Activated naive CD4-positive, alpha-beta T cell treated with anti-CD3 and anti-CD28 coated beads for 36 hours (primary cell): ENCODE measurements around the gene PAQR6. TPM values are rescaled to one million over a fixed set of nuclear protein-coding genes. Genes with fewer than 3 reads are reported as not detected.

Experiments
- CTCF ChIA-PET: fragments of 350-600 bp; sonication (Branson Sonifier 250); formaldehyde crosslinking; loops from one replicate; lab custom pipeline; 2021; ENCODE audit warnings: antibody characterized with exemption; lab: Charles Lee
- DNase-seq: peaks from one replicate; pipeline ENCODE4 v3.0.0-alpha.2; 2020
- H3K27ac Mint-ChIP-seq: one replicate; pipeline ENCODE4 v1.8.0; 2021; ENCODE audit warnings: mild to moderate bottlenecking, mixed read lengths
- H3K27me3 Mint-ChIP-seq: one replicate; pipeline ENCODE4 v1.8.0; 2021; ENCODE audit warnings: low read depth, mixed read lengths
- H3K36me3 Mint-ChIP-seq: one replicate; pipeline ENCODE4 v1.8.0; 2021; ENCODE audit warnings: low read depth, mixed read lengths
- H3K4me1 Mint-ChIP-seq: one replicate; pipeline ENCODE4 v1.8.0; 2021; ENCODE audit warnings: low read depth, mixed read lengths
- H3K4me3 Mint-ChIP-seq: one replicate; pipeline ENCODE4 v1.8.0; 2021; ENCODE audit warnings: mild to moderate bottlenecking, moderate library complexity, mixed read lengths
- H3K9me3 Mint-ChIP-seq: one replicate; pipeline ENCODE4 v1.8.0; 2021; ENCODE audit warnings: mixed read lengths
- intact Hi-C: fragments of 100-400 bp; cut with micrococcal nuclease; formaldehyde crosslinking; loops from one replicate; pipeline ENCODE4 v1.15.1; 2023
- total RNA-seq, 2 experiments: library from RNA; stranded (reverse); gene quantifications; one replicate each; pipeline ENCODE4 v1.2.3, GENCODE V29; 2021

The PAQR6 gene
- total RNA-seq, 2 experiments from 2014 or later, result 3.7 to 4.2 TPM

DNA sequence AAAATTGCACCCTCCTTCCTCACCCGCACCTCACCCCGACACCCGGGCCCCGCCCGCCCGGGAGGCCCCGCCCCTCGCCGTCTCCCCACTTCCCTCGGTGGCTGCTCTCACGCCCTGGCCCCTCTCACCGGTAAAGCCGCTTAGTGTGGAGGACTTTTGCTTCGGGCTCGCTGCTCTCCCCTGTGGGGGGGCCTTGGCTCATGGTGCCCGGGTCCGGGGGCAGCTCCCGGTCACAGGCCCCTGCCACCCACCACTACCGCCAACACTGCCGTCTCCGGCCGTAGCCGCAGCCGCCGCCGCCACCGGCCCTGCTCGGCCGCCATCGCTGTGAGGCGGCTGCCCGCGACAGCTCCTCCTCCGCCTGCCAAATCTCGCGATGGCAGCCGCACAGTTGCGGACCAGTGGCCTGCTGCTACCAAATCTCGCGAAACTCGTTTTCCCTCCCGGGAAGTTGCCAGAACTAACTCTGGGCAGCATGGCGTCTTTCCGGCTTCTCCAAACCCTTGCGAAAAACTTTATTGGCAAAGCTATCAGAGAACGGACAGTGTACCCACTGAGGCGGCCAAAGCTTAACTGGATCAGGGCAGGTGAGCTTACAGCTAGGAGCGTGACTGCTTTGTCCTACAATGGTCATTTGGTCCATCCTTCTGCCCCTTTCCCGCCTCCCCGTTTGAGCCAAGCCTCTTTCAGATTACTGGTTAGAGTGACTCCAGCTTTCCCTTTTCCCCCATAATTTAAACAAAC, 34.8 kb upstream of the PAQR6 start, which contains the start of gene SMG5:
Gene SMG5 (minus strand): TSS at position 347 of the 744 bp plus-strand sequence. CDS start 145 bp downstream, at position 202.
- Mint-ChIP-seq H3K27ac (peak within 1 kb of the TSS; percentile 92), H3K4me1 (peaks cover 27% of the 10 kb centered on the region), H3K9me3 (no peaks in the 10 kb centered on the region), H3K4me3 (peak within 1 kb of the TSS; percentile 99), H3K27me3 (no peaks in the 10 kb centered on the region), H3K36me3 (peaks cover 13% of the 10 kb centered on the region)
- CTCF ChIA-PET, result interaction anchor here (0.6 to 2.0 kb wide), 11 partner anchors 22 to 198 kb away, joined by 3 to 5 read pairs (median 3); partner anchors contain the start of gene CCT3
- intact Hi-C loops, result loop anchor here (1.0 to 5.0 kb wide), 8 partner anchors 13 to 348 kb away; partner anchors contain the start of genes CCT3, GLMP, KHDC4 and LAMTOR2
- DNase-seq, result peak; percentile 99

DNA sequence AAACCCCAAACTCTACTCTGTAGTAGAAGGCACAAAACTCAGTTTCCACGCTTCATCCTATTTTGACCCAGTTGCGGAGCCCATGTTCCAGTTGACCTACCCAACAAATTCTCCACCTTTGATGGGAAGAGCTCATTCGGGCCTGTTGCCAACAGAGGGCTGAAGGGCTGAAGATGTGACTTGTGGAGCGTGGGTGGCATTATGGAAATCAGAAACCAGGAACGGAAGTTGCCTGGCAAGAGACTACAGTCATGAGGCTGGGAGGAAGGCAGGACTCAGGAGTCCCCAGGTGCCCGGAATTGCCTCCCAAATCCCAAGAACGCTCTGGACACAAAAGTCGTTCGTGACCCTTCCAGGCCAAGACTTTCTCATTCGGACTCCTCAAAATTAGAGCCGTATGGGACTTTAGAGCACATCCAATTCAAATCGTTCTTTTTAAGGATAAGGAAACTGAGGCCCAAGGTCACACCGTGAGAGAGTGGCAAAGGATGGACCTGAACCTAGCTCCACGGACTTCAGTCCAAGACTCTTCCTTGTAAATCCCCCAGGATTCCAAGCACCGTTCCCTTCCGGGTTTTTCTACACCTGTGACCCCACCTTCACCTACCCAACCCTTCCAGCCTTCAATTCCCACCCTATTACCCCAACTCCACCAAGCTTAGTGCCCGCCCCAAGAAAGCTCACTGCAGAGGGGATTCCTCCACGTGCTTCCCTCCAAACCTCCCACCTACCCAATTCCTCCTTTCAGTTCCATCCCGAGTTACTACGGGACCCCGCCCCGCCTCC, 34.0 kb upstream of the PAQR6 start:
- intact Hi-C loops, result loop anchor here (1.0 to 5.0 kb wide), 8 partner anchors 13 to 348 kb away; partner anchors contain the start of genes CCT3, GLMP, KHDC4 and LAMTOR2
- Mint-ChIP-seq H3K4me3 (peak overlapping the region; percentile 99), H3K36me3 (peaks cover 18% of the 10 kb centered on the region), H3K27ac (peak overlapping the region; percentile 92), H3K27me3 (no peaks in the 10 kb centered on the region), H3K4me1 (peaks cover 27% of the 10 kb centered on the region), H3K9me3 (no peaks in the 10 kb centered on the region)
- peak; percentile 45 for DNase-seq
- CTCF ChIA-PET, result interaction anchor here (0.7 to 2.2 kb wide), 8 partner anchors 22 to 164 kb away, joined by 3 to 8 read pairs (median 4); no protein-coding TSS in a partner anchor

DNA sequence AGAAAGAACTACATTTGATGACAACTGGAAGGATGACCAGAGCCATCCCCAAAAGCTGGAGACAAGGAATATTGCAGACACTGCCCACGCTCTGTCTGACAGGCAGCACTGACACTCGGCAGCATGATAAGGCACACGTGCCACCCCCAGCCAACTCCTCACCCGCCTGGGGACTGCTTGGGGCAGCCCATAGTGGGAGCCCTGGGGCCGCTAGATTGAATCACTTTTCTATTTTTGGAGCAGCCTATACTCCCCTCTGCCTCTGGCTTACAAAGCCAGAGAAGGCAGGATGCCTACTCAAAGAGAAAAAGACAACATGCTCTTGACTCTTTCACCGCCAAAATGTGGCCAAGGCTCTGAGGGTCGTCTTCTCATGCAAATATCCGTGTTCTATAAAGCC, 33.4 kb upstream of the PAQR6 start:
- Mint-ChIP-seq H3K27ac (peak overlapping the region; percentile 92), H3K4me3 (peak overlapping the region; percentile 99), H3K27me3 (no peaks in the 10 kb centered on the region), H3K36me3 (peaks cover 18% of the 10 kb centered on the region), H3K4me1 (peaks cover 26% of the 10 kb centered on the region), H3K9me3 (no peaks in the 10 kb centered on the region)
- intact Hi-C loops, result loop anchor here (5.0 kb wide), 1 partner anchor 54 kb away; no protein-coding TSS in a partner anchor
- DNase-seq, result peak; percentile 72
- CTCF ChIA-PET, result interaction anchor here (0.7 to 2.2 kb wide), 7 partner anchors 21 to 154 kb away, joined by 3 to 8 read pairs (median 5); no protein-coding TSS in a partner anchor

DNA sequence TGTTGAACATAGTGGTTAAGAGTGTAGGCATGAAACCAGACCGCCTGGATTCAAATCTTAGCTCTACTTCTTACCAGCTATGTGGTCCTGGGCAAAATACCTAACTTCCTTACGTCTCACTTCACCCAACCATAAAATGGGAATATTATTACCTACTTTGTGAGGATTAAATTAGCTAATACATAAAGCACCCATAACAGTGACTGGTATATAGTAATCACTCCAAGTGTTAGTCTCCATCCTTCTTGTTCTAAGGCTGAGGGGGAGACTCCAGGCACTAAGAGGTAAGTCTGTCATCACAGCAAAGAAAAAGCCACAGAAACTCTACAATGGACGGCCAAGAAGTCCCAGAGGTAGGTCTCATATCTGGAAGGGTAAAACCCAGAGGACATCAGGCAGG, 32.0 kb upstream of the PAQR6 start:
- Mint-ChIP-seq H3K4me1 (peaks cover 25% of the 10 kb centered on the region), H3K27ac (no peak overlapping the region), H3K9me3 (no peaks in the 10 kb centered on the region), H3K27me3 (no peaks in the 10 kb centered on the region), H3K36me3 (peaks cover 25% of the 10 kb centered on the region), H3K4me3 (no peak overlapping the region)
- intact Hi-C loops, result loop anchor here (5.0 kb wide), 1 partner anchor 53 kb away; no protein-coding TSS in a partner anchor
- DNase-seq, result no peak
- CTCF ChIA-PET, result interaction anchor here (1.0 to 2.2 kb wide), 7 partner anchors 9 to 165 kb away, joined by 3 to 8 read pairs (median 7); no protein-coding TSS in a partner anchor

DNA sequence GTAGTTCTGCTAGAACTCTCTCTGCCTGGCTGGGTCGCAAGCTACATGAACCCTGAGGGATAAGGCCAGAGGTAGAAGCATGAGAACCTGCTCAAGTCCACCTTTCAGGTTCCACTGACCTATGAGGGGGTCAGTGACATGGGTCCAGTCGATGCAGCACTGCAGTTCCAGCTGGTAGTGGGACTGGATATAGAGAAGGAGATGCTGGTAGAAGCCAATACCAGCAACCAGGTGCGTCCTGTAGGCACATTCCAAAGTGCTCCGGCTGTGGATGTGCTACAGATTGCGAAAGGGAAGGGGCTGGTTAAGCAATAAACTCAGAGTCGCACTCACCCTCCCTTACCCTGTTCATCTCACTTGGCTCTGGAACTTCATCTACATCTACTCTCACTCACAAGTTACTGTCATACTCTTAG, 29.1 kb upstream of the PAQR6 start:
- DNase-seq, result no peak
- H3K27ac Mint-ChIP-seq, result peak overlapping the region; percentile 34
- H3K27me3 Mint-ChIP-seq, result no peaks in the 10 kb centered on the region
- H3K9me3 Mint-ChIP-seq, result no peaks in the 10 kb centered on the region
- no peak overlapping the region for H3K4me3 Mint-ChIP-seq
- CTCF ChIA-PET, result no interaction called here
- H3K36me3 Mint-ChIP-seq, result peaks cover 47% of the 10 kb centered on the region
- peaks cover 17% of the 10 kb centered on the region for H3K4me1 Mint-ChIP-seq
- intact Hi-C loops, result no loop called here

DNA sequence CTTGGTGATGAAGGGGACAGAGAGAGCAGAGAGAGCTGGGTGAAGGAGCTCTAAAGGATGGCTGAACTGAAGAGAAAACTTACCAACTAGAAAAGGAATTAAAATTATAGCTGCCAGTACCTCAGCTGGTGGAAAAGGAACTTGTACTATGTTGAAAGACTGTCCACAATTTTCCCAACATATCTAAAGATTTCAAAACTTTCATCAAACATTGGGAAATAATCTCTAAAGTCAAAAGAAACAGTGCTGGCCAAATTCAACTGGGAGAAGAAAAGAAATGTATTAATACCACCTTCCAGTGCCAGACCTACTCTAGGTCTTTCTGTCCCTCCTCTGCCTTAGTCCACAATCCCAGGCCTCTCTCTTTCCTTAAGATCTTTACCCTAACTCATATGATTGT, 28.7 kb upstream of the PAQR6 start:
- Mint-ChIP-seq H3K4me3 (no peak overlapping the region), H3K27me3 (no peaks in the 10 kb centered on the region), H3K4me1 (peaks cover 15% of the 10 kb centered on the region), H3K27ac (peak overlapping the region; percentile 34), H3K36me3 (peaks cover 49% of the 10 kb centered on the region), H3K9me3 (no peaks in the 10 kb centered on the region)
- DNase-seq, result no peak
- CTCF ChIA-PET, result no interaction called here
- intact Hi-C loops, result no loop called here

DNA sequence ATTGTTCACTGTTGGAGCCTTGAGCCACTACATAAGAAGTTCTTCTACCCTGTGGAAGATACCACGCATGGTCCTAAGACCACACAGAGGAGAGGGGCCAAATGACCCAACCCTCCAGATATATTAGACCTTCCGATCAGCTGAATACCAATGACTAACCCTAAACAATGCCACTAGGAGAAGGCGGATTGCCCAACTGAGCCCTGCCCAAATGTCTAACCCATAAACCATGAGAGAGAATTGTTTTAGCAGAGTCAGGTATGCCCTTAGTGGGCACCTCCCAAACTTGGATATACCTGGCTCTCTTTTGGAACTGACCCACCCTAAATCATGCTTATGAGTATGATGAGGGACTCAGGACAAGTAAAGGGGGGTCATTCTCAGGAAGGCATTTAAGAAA, 22.5 kb upstream of the PAQR6 start:
- H3K27ac Mint-ChIP-seq, result no peak overlapping the region

DNA sequence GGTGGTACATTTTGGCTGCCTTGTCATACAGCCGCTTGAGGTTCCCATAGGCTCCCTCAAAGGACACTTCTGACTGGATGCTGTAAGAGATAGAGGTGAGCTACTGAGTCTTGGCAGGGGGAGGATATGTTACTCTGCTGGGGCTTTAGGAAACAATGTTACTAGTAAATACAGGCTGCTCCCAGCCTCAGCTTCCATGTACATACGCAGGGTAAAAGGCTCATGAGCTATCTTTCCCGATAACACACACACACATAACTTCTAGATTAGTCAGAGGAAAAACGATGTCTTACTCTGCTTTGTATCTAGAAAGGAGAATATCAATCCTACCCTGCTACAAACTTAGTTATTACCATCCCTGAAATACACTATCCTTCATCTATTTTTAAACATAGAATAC, 20.5 kb upstream of the PAQR6 start:
- H3K36me3 Mint-ChIP-seq, result peaks cover 53% of the 10 kb centered on the region
- CTCF ChIA-PET, result interaction anchor here (0.8 kb wide), 1 partner anchor 54 kb away, joined by 4 read pairs; no protein-coding TSS in a partner anchor
- intact Hi-C loops, result no loop called here
- no peaks in the 10 kb centered on the region for H3K27me3 Mint-ChIP-seq
- H3K9me3 Mint-ChIP-seq, result no peaks in the 10 kb centered on the region
- H3K4me3 Mint-ChIP-seq, result no peak overlapping the region
- H3K27ac Mint-ChIP-seq, result no peak overlapping the region
- peaks cover 2% of the 10 kb centered on the region for H3K4me1 Mint-ChIP-seq
- no peak for DNase-seq

More for the DNA sequence above, 22.5 kb upstream of the PAQR6 start:
- Mint-ChIP-seq H3K27me3 (no peaks in the 10 kb centered on the region), H3K4me1 (no peaks in the 10 kb centered on the region), H3K36me3 (peaks cover 55% of the 10 kb centered on the region), H3K9me3 (no peaks in the 10 kb centered on the region), H3K4me3 (no peak overlapping the region)
- DNase-seq, result no peak
- CTCF ChIA-PET, result interaction anchor here (1.4 to 1.7 kb wide), 2 partner anchors 10 to 128 kb away, joined by 4 to 7 read pairs; no protein-coding TSS in a partner anchor
- intact Hi-C loops, result no loop called here

DNA sequence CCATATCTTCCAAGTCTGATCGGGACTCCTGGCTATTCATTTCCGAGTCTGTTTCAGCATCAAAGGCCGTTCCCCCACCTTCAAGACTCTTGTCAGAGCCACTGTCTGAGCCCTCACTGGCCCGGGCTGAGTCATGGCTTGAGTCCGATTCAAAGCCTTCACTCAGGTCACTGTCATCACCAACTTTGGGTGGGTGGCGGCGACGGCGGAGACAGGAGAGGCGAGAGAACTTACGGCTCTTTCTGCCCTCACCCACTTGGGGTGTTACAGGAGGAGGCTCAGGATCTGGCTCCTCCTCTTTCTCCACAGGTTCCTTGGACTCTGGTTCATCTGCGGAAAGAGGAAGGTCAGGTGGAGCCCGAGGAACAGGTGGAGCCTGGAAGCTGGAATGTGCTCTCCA, 18.2 kb upstream of the PAQR6 start:
- no peak for DNase-seq
- Mint-ChIP-seq H3K9me3 (no peaks in the 10 kb centered on the region), H3K4me3 (no peak overlapping the region), H3K27me3 (no peaks in the 10 kb centered on the region), H3K4me1 (peaks cover 12% of the 10 kb centered on the region), H3K36me3 (peaks cover 53% of the 10 kb centered on the region), H3K27ac (no peak overlapping the region)
- CTCF ChIA-PET, result interaction anchor here (1.0 kb wide), 1 partner anchor 136 kb away, joined by 3 read pairs; no protein-coding TSS in a partner anchor
- intact Hi-C loops, result no loop called here

DNA sequence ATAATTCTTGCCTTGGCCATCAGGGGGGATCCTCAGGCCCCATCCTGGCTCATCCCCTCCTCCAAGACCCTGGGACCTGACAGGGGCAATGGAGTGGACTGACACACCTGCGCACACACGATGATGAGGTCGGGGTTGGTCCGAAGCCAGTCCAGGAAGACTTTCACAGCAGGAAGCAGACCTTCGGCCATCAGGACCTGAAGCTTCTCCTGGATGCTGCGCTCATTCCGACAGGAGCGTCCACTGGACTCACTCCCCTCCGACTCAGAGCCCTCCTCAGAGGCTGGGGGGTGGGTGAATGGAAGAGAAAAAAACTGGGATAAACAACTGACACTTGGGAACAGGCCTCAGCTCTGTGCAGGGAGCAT, 15.4 kb upstream of the PAQR6 start:
- Mint-ChIP-seq H3K36me3 (peaks cover 63% of the 10 kb centered on the region), H3K27me3 (no peaks in the 10 kb centered on the region), H3K4me1 (peaks cover 12% of the 10 kb centered on the region), H3K4me3 (no peak overlapping the region), H3K9me3 (no peaks in the 10 kb centered on the region), H3K27ac (no peak overlapping the region)
- CTCF ChIA-PET, result interaction anchor here (0.6 kb wide), 1 partner anchor 96 kb away, joined by 3 read pairs; no protein-coding TSS in a partner anchor
- intact Hi-C loops, result loop anchor here (5.0 kb wide), 1 partner anchor 54 kb away; no protein-coding TSS in a partner anchor
- no peak for DNase-seq

DNA sequence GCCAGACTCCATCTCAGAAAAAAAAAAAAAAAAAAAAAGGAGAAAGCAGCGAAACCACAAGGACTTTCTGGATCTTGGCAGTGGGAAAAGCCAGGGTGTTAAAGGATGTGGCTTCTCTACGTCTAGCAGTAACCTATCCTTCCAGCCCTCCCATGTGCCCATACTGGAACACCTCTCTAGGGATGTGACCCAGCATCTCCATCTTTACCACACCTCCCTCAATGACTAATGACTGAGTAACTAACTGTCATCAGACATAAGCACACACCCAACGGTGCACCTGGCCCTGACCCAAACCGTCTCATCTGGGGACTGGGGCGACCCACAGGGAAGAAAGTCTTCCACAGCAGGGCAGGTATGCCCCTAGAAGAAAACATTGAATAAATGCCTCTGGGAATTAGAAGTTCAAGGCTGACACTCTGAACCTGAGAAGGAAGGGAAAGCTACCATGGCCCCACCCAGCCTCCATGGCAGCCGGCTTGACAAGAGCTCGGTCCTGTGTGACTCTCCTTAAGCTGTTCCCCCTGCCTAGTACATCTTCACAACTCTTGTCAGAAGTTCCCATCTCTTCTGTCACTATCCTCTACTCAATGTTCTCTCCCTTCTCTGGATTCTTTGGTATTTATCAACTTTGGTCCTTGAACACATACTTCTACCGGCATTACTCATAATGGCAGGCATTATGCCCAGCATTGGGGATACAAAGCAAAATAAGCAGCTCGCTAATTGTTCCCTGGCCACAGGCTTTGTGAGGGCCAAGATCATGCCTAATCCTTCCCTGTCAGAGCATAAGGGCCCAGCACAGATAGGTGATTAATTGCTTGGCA, 14.8 kb upstream of the PAQR6 start:
- Mint-ChIP-seq H3K9me3 (no peaks in the 10 kb centered on the region), H3K27ac (peak overlapping the region; percentile 20), H3K4me3 (no peak overlapping the region), H3K36me3 (peaks cover 63% of the 10 kb centered on the region), H3K27me3 (no peaks in the 10 kb centered on the region), H3K4me1 (peaks cover 12% of the 10 kb centered on the region)
- intact Hi-C loops, result loop anchor here (5.0 kb wide), 1 partner anchor 55 kb away; no protein-coding TSS in a partner anchor
- CTCF ChIA-PET, result interaction anchor here (0.6 kb wide), 1 partner anchor 57 kb away, joined by 3 read pairs; no protein-coding TSS in a partner anchor
- DNase-seq, result no peak
